AG04450 (cell line): Measurements from ENCODE around the gene KIF3C. TPM values are rescaled to one million over a fixed set of nuclear protein-coding genes. Genes with fewer than 3 reads are reported as not detected.

Source experiments
- CTCF ChIA-PET: fragments of 300-600, 350-600 bp; formaldehyde crosslinking; extraction: SDS; loops from one replicate; lab custom pipeline; 2022; ENCODE audit warnings: antibody characterized with exemption, inconsistent platforms; lab: Charles Lee
- POLR2A ChIA-PET: fragments of 350-600 bp; formaldehyde crosslinking; extraction: SDS; loops from one replicate; lab custom pipeline; 2021; ENCODE audit warnings: antibody characterized with exemption, inconsistent platforms; lab: Yijun Ruan, JAX
- DNase-seq: peaks from one replicate; pipeline ENCODE4 v3.0.0-alpha.2; 2011; ENCODE audit warnings: low read depth, low spot score
- H3K27ac ChIP-seq: one replicate; pipeline ENCODE4 v1.5.1; 2012; ENCODE audit warnings: low read depth, low read length, control low read depth
- H3K27me3 ChIP-seq: one replicate; pipeline ENCODE4 v1.6.0; 2012; ENCODE audit warnings: low read length; ENCODE audit not compliant: control insufficient read depth, insufficient read depth
- H3K4me3 ChIP-seq: 2 replicates; pipeline ENCODE4 v1.5.1; 2011; ENCODE audit warnings: mild to moderate bottlenecking, low read depth, low read length, control low read depth
- H3K9me3 ChIP-seq: 2 replicates; pipeline ENCODE4 v1.5.1; 2012; ENCODE audit warnings: low read length; ENCODE audit not compliant: control insufficient read depth, insufficient read depth
- CTCF ChIP-seq: IDR thresholded peaks from 2 replicates; pipeline ENCODE4 v1.5.1; 2011; ENCODE audit warnings: low read depth, low read length, control low read depth, inconsistent platforms
- polyA plus RNA-seq: library from polyadenylated mRNA; depleted of rRNA; stranded (reverse); fragments of >200 nt; gene quantifications from 2 replicates; pipeline ENCODE4 v1.2.3, GENCODE V29; 2011

The KIF3C gene
- polyA plus RNA-seq, 1 experiment = 8.0 TPM

- POLR2A ChIA-PET = no interaction called here
- CTCF ChIA-PET = interaction anchor here (0.7 to 1.9 kb wide), 4 partner anchors 9 to 55 kb away, joined by 3 to 5 read pairs (median 4); partner anchors contain the start of gene ASXL2
- H3K9me3 ChIP-seq = no peaks in the 10 kb centered on the region
- DNase-seq = no peak
- TF ChIP-seq CTCF = no peak
- H3K27me3 ChIP-seq = no peaks in the 10 kb centered on the region
- no peak overlapping the region for H3K4me3 ChIP-seq
- H3K27ac ChIP-seq = no peak overlapping the region
These were observed 87.3 kb downstream of the KIF3C start for GRCh38 chr2:25895018-25895417.

- ChIA-PET POLR2A (interaction anchor here (0.7 kb wide), 1 partner anchor 54 kb away, joined by 4 read pairs; no protein-coding TSS in a partner anchor), CTCF (interaction anchor here (0.7 to 1.9 kb wide), 4 partner anchors 10 to 56 kb away, joined by 3 to 5 read pairs (median 4); partner anchors contain the start of gene ASXL2)
- no peak overlapping the region for H3K4me3 ChIP-seq
- H3K27me3 ChIP-seq = no peaks in the 10 kb centered on the region
- no peak for DNase-seq
- no peaks in the 10 kb centered on the region for H3K9me3 ChIP-seq
- H3K27ac ChIP-seq = no peak overlapping the region
- no peak for TF ChIP-seq CTCF
These were observed 88.0 kb downstream of the KIF3C start for GRCh38 chr2:25894135-25894830.

GRCh38 chr2:25891672-25892071, 90.6 kb downstream of the KIF3C start:
- no peaks in the 10 kb centered on the region for H3K27me3 ChIP-seq
- CTCF ChIA-PET = interaction anchor here (0.6 kb wide), 1 partner anchor 164 kb away, joined by 3 read pairs; no protein-coding TSS in a partner anchor
- DNase-seq = no peak
- no peak overlapping the region for H3K27ac ChIP-seq
- POLR2A ChIA-PET = no interaction called here
- TF ChIP-seq CTCF = no peak
- no peak overlapping the region for H3K4me3 ChIP-seq
- no peaks in the 10 kb centered on the region for H3K9me3 ChIP-seq

- ChIA-PET CTCF (interaction anchor here (1.2 kb wide), 1 partner anchor 35 kb away, joined by 4 read pairs; no protein-coding TSS in a partner anchor), POLR2A (no interaction called here)
- Histone ChIP-seq H3K27ac (no peak overlapping the region), H3K9me3 (no peaks in the 10 kb centered on the region), H3K27me3 (no peaks in the 10 kb centered on the region), H3K4me3 (no peak overlapping the region)
- TF ChIP-seq CTCF = no peak
- DNase-seq = no peak
These were observed 94.6 kb downstream of the KIF3C start for GRCh38 chr2:25887624-25888242.

- DNase-seq = peak; percentile 72
- no peak overlapping the region for H3K4me3 ChIP-seq
- H3K9me3 ChIP-seq = no peaks in the 10 kb centered on the region
- ChIA-PET CTCF (no interaction called here), POLR2A (no interaction called here)
- peak overlapping the region; percentile 39 for H3K27ac ChIP-seq
- no peaks in the 10 kb centered on the region for H3K27me3 ChIP-seq
- TF ChIP-seq CTCF = no peak
These were observed 96.4 kb downstream of the KIF3C start for GRCh38 chr2:25885933-25886332.
